ENCODE data around the gene LAMB3.
A peak's percentile ranks its signal among the peaks of the same experiment; 100 is the strongest.

Gene LAMB3

GRCh38 chr1:209667103-209667502, 14.9 kb upstream of the LAMB3 start:
- Histone ChIP-seq H3K4me3 (ENCODE audit: low read depth in 1 of 5, low read length in 5 of 5) (no peak overlapping the region), H3K36me3 (ENCODE audit: control insufficient read depth in 5 of 5, insufficient read depth in 5 of 5, low read length in 5 of 5) (no peaks in the 10 kb centered on the region), H3K9me3 (ENCODE audit: control insufficient read depth in 5 of 5, low read length in 5 of 5) (no peaks in the 10 kb centered on the region), H3K27me3 (ENCODE audit: control insufficient read depth in 5 of 5, insufficient read depth in 4 of 5, low read length in 5 of 5) (no peaks in the 10 kb centered on the region), H3K4me1 (ENCODE audit: control insufficient read depth in 5 of 5, insufficient read depth in 5 of 5, low read length in 5 of 5) (peaks cover 0 to 67% (median 41%) of the 10 kb centered on the region in 5 donors), H3K9ac (ENCODE audit: low read length in 5 of 5) (no peak overlapping the region), H3K27ac (ENCODE audit: low read depth, low read length) (peak overlapping the region; percentile 98)

DNA sequence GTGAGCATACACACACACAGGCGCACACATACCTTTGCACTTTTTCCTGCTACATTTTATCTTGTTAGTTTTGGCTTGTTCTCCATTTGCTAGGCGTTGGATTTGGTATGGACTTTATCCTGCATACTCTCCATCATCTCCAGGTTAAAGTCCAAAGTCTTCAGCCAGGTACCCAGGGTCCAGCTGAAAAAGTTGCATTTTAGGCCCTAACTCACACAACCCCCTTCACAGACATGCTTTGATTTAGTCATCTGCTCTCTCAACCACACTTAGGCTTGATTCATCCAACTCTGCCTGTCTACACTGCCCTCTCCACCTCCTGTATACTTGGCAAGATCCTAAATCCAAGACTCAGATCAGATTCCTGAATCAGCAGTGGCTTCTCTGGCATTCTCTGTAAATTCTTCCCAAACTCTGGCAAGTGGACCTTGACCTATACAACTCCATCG, 10.7 kb upstream of the LAMB3 start:
- H3K36me3 ChIP-seq (ENCODE audit: control insufficient read depth in 5 of 5, insufficient read depth in 5 of 5, low read length in 5 of 5): no peaks in the 10 kb centered on the region
- H3K9ac ChIP-seq (ENCODE audit: low read length in 5 of 5): peak overlapping the region in 1 of 5 donors; percentile 13
- H3K9me3 ChIP-seq (ENCODE audit: control insufficient read depth in 5 of 5, low read length in 5 of 5): no peaks in the 10 kb centered on the region
- H3K4me3 ChIP-seq (ENCODE audit: low read depth in 1 of 5, low read length in 5 of 5): no peak overlapping the region
- H3K4me1 ChIP-seq (ENCODE audit: control insufficient read depth in 5 of 5, insufficient read depth in 5 of 5, low read length in 5 of 5): peaks cover 0 to 53% (median 24%) of the 10 kb centered on the region in 5 donors
- no peaks in the 10 kb centered on the region for H3K27me3 ChIP-seq (ENCODE audit: control insufficient read depth in 5 of 5, insufficient read depth in 4 of 5, low read length in 5 of 5)
- H3K27ac ChIP-seq (ENCODE audit: low read depth, low read length): peak overlapping the region; percentile 98

GRCh38 chr1:209661071-209661470, 8.8 kb upstream of the LAMB3 start:
- Histone ChIP-seq H3K27me3 (ENCODE audit: control insufficient read depth in 5 of 5, insufficient read depth in 4 of 5, low read length in 5 of 5) (no peaks in the 10 kb centered on the region), H3K9ac (ENCODE audit: low read length in 5 of 5) (no peak overlapping the region), H3K4me3 (ENCODE audit: low read depth in 1 of 5, low read length in 5 of 5) (no peak overlapping the region), H3K4me1 (ENCODE audit: control insufficient read depth in 5 of 5, insufficient read depth in 5 of 5, low read length in 5 of 5) (peaks cover 0 to 52% (median 30%) of the 10 kb centered on the region in 5 donors), H3K9me3 (ENCODE audit: control insufficient read depth in 5 of 5, low read length in 5 of 5) (no peaks in the 10 kb centered on the region), H3K36me3 (ENCODE audit: control insufficient read depth in 5 of 5, insufficient read depth in 5 of 5, low read length in 5 of 5) (no peaks in the 10 kb centered on the region), H3K27ac (ENCODE audit: low read depth, low read length) (peak overlapping the region; percentile 98)

DNA sequence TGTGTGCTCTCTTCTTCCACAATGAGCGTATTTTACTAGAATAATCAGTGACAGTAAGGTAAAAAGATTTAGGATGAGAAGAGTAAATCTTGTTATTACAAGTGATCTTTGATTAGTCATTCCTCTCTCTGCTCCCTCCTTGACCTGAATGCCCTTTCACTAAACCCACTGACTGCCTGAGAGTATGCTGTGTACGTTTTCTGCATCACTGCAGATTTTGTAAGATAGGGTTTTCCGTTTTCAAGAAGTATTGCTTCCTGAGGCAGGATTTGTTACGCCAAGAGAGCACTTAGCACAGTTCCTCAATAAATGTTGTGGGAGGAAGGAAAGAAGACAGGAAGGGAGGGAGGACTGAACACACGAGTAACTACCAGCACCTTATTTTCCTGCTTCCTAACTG, 7.7 kb upstream of the LAMB3 start:
- Histone ChIP-seq H3K4me1 (ENCODE audit: control insufficient read depth in 5 of 5, insufficient read depth in 5 of 5, low read length in 5 of 5) (peaks cover 0 to 48% (median 29%) of the 10 kb centered on the region in 5 donors), H3K9me3 (ENCODE audit: control insufficient read depth in 5 of 5, low read length in 5 of 5) (no peaks in the 10 kb centered on the region), H3K36me3 (ENCODE audit: control insufficient read depth in 5 of 5, insufficient read depth in 5 of 5, low read length in 5 of 5) (no peaks in the 10 kb centered on the region), H3K4me3 (ENCODE audit: low read depth in 1 of 5, low read length in 5 of 5) (no peak overlapping the region), H3K27me3 (ENCODE audit: control insufficient read depth in 5 of 5, insufficient read depth in 4 of 5, low read length in 5 of 5) (no peaks in the 10 kb centered on the region), H3K27ac (ENCODE audit: low read depth, low read length) (peak overlapping the region; percentile 98), H3K9ac (ENCODE audit: low read length in 5 of 5) (peak overlapping the region in 1 of 5 donors; percentile 40)

DNA sequence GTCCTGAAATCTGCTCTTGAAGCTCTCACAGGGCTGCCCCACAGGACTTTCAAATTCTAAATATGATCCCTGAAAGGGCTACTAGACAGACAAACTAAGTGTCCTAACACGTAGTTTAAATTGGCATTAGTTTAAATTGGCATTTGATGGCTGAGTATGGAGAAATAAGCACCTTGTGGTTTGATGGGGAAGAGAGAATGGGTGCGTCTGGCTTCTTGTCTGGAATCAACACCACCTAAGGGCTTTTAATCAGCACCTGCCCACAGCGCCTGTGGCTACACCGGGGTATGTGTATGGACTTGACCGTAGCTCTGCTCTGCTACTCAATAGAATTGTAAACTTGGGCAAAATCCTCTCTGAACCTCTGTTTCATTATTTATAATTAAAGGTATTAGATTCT, 5.7 kb upstream of the LAMB3 start:
- peaks cover 0 to 37% (median 25%) of the 10 kb centered on the region in 5 donors for H3K4me1 ChIP-seq (ENCODE audit: control insufficient read depth in 5 of 5, insufficient read depth in 5 of 5, low read length in 5 of 5)
- no peaks in the 10 kb centered on the region for H3K27me3 ChIP-seq (ENCODE audit: control insufficient read depth in 5 of 5, insufficient read depth in 4 of 5, low read length in 5 of 5)
- H3K9ac ChIP-seq (ENCODE audit: low read length in 5 of 5): no peak overlapping the region
- peak overlapping the region; percentile 54 for H3K27ac ChIP-seq (ENCODE audit: low read depth, low read length)
- H3K9me3 ChIP-seq (ENCODE audit: control insufficient read depth in 5 of 5, low read length in 5 of 5): no peaks in the 10 kb centered on the region
- H3K4me3 ChIP-seq (ENCODE audit: low read depth in 1 of 5, low read length in 5 of 5): no peak overlapping the region
- no peaks in the 10 kb centered on the region for H3K36me3 ChIP-seq (ENCODE audit: control insufficient read depth in 5 of 5, insufficient read depth in 5 of 5, low read length in 5 of 5)

- H3K27me3 ChIP-seq (ENCODE audit: control insufficient read depth in 5 of 5, insufficient read depth in 4 of 5, low read length in 5 of 5): no peaks in the 10 kb centered on the region
- no peak overlapping the region for H3K4me3 ChIP-seq (ENCODE audit: low read depth in 1 of 5, low read length in 5 of 5)
- no peaks in the 10 kb centered on the region for H3K9me3 ChIP-seq (ENCODE audit: control insufficient read depth in 5 of 5, low read length in 5 of 5)
- H3K4me1 ChIP-seq (ENCODE audit: control insufficient read depth in 5 of 5, insufficient read depth in 5 of 5, low read length in 5 of 5): peaks cover 0 to 37% (median 26%) of the 10 kb centered on the region in 5 donors
- no peaks in the 10 kb centered on the region for H3K36me3 ChIP-seq (ENCODE audit: control insufficient read depth in 5 of 5, insufficient read depth in 5 of 5, low read length in 5 of 5)
- peak overlapping the region; percentile 54 for H3K27ac ChIP-seq (ENCODE audit: low read depth, low read length)
- H3K9ac ChIP-seq (ENCODE audit: low read length in 5 of 5): no peak overlapping the region
Observed at GRCh38 chr1:209657140-209657879, 5.1 kb upstream of the LAMB3 start.

DNA sequence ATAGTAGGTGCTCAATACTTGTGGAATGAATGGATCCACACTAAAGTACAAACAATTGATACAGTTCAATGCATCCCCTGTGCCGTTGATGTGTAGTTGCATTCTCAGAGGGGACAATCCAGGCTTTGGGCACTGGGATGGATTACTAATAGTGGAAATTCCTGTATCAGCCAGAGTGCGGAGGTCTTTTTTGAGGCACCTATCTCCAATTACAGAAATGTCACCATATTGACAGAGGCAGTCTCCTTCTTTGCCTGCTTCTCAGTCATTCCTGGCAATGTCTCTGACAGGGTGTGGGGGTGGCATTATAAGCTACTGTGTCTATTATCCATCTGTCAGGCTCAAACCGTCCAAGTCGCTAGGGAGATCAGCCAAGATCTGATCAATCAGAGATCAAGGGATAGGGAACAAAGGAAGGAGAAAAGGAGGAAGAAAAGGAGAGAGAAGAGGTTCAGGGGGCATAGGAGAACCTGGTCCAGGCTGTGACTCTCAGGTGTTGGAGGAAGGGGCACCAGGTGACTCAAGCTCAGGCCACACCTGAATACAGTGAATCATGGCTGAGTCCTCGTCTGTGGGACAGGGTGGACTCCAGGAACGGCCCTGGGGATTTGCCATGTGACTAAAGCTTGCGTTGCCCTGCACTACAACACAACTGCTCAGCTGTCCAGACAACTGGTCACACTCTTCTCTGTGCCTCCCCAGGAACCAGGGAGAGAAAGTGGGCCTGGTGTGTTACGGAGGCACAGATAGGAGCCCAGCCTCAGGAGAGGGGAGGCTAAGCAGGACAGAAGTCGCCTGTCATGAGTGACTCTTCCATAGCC, 3.4 kb upstream of the LAMB3 start:
- Histone ChIP-seq H3K27me3 (ENCODE audit: control insufficient read depth in 5 of 5, insufficient read depth in 4 of 5, low read length in 5 of 5) (peaks cover 0 to 4% (median 0%) of the 10 kb centered on the region in 5 donors), H3K9ac (ENCODE audit: low read length in 5 of 5) (no peak overlapping the region), H3K36me3 (ENCODE audit: control insufficient read depth in 5 of 5, insufficient read depth in 5 of 5, low read length in 5 of 5) (no peaks in the 10 kb centered on the region), H3K9me3 (ENCODE audit: control insufficient read depth in 5 of 5, low read length in 5 of 5) (no peaks in the 10 kb centered on the region), H3K4me3 (ENCODE audit: low read depth in 1 of 5, low read length in 5 of 5) (peak overlapping the region in 1 of 5 donors; percentile 5), H3K27ac (ENCODE audit: low read depth, low read length) (no peak overlapping the region), H3K4me1 (ENCODE audit: control insufficient read depth in 5 of 5, insufficient read depth in 5 of 5, low read length in 5 of 5) (peaks cover 7 to 47% (median 35%) of the 10 kb centered on the region in 5 donors)

DNA sequence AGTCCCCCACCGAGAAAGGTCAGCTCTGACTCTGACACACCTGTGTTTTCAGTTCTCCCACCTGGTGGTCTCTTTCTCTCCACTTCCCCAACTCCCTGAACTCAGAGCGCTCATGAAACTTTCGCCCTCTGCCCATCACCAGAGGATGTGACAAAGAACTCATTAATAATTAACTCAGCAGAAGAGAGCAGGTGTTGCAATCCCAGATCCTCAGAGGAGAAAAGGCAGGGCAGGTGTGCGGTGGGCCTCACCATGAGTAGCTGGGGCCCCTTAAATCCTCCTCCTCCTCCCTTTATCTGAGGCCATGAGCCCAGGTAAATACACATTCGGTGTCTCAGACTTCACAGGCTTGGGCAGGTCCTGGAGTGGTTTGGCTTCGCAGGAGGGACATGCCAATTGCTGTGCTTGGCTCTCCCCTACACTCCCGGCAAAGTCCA, 1.7 kb upstream of the LAMB3 start:
- peaks cover 0 to 4% (median 0%) of the 10 kb centered on the region in 5 donors for H3K27me3 ChIP-seq (ENCODE audit: control insufficient read depth in 5 of 5, insufficient read depth in 4 of 5, low read length in 5 of 5)
- no peaks in the 10 kb centered on the region for H3K36me3 ChIP-seq (ENCODE audit: control insufficient read depth in 5 of 5, insufficient read depth in 5 of 5, low read length in 5 of 5)
- H3K4me1 ChIP-seq (ENCODE audit: control insufficient read depth in 5 of 5, insufficient read depth in 5 of 5, low read length in 5 of 5): peaks cover 7 to 57% (median 48%) of the 10 kb centered on the region in 5 donors
- H3K9me3 ChIP-seq (ENCODE audit: control insufficient read depth in 5 of 5, low read length in 5 of 5): no peaks in the 10 kb centered on the region
- no peak overlapping the region for H3K9ac ChIP-seq (ENCODE audit: low read length in 5 of 5)
- H3K4me3 ChIP-seq (ENCODE audit: low read depth in 1 of 5, low read length in 5 of 5): no peak overlapping the region
- peak overlapping the region; percentile 65 for H3K27ac ChIP-seq (ENCODE audit: low read depth, low read length)

- peak overlapping the region in 1 of 5 donors; percentile 1 for H3K9ac ChIP-seq (ENCODE audit: low read length in 5 of 5)
- H3K36me3 ChIP-seq (ENCODE audit: control insufficient read depth in 5 of 5, insufficient read depth in 5 of 5, low read length in 5 of 5): no peaks in the 10 kb centered on the region
- H3K27me3 ChIP-seq (ENCODE audit: control insufficient read depth in 5 of 5, insufficient read depth in 4 of 5, low read length in 5 of 5): peaks cover 0 to 4% (median 0%) of the 10 kb centered on the region in 5 donors
- peaks cover 13 to 66% (median 57%) of the 10 kb centered on the region in 5 donors for H3K4me1 ChIP-seq (ENCODE audit: control insufficient read depth in 5 of 5, insufficient read depth in 5 of 5, low read length in 5 of 5)
- H3K27ac ChIP-seq (ENCODE audit: low read depth, low read length): peak overlapping the region; percentile 65
- no peak overlapping the region for H3K4me3 ChIP-seq (ENCODE audit: low read depth in 1 of 5, low read length in 5 of 5)
- no peaks in the 10 kb centered on the region for H3K9me3 ChIP-seq (ENCODE audit: control insufficient read depth in 5 of 5, low read length in 5 of 5)
Observed at GRCh38 chr1:209652873-209653401, 712 bp upstream of the LAMB3 start.
